ENCODE measurements around the gene ARF6.

Gene ARF6

DNA sequence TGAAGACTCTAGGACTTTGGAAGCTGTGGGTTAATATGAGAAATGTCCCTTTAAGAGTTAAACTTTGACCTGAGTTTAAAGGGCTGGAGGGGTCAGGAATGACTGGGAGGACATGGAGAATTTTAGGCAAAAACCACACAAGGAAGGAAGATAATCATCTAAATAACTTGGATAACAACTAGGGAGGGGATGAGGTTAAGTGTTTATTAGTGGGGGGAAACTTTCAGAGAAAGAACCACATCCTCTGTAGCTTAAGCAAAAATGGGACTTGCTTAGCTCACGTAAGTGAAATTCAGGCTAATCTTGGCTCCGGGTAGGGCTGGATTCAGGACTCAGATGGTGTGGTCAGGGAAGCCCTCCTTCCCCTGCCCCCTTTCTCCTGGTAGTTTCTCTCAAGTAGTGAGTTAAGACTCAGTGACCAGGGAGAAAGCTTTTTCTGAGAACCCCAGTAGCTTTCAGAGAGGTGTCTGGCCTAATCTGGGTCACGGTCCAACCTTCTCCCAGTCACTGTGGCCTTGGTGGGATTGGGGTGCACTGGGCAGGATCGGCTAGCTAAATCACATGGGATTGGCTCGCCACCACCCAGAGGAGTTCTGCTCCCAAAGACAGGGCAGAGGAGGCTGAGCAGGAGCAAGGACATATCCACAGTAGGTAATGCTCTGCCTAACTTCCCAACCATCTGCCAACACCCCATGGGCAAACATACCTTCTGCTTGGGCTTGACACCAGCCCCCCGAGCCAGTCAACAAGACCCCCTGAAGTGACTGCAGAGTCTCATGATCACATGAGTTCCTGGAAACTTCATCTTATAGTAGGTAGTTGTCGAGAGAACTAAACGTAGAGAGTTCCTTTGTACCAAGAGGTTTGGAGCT, 52.8 kb downstream of the ARF6 start:
- no peak for DNase-seq

Measured in central memory CD4-positive, alpha-beta T cell (primary cell).